Natural killer cell (primary cell): ENCODE measurements around the gene NCSTN. TPM values are rescaled to one million over a fixed set of nuclear protein-coding genes. Genes with fewer than 3 reads are reported as not detected.
A peak's percentile ranks its signal among the peaks of the same experiment; 100 is the strongest.

Source experiments
- ATAC-seq, 3 donors: fragments of 150-1000 bp in 2 of 3; fragments of 200-7000 bp in 1 of 3; cut with Tn5 transposase; 1 replicate in 1 of 3; 2 replicates in 2 of 3; pipeline ENCODE4 v1.10.0; 2021; ENCODE audit warnings: mild to moderate bottlenecking in 2 of 3, moderate library complexity in 2 of 3
- DNase-seq, 2 donors: peaks; one replicate each; pipeline versions ENCODE4 v3.0.0 to v3.0.0-alpha.2; 2013 to 2021; ENCODE audit warnings: mixed read lengths in 1 of 2
- H3K27ac ChIP-seq: one replicate; pipeline ENCODE4 v1.5.1; 2013; ENCODE audit warnings: mild to moderate bottlenecking, low read length
- H3K27me3 ChIP-seq: one replicate; pipeline ENCODE4 v1.6.1; 2013; ENCODE audit warnings: low read length; ENCODE audit not compliant: control insufficient read depth, insufficient read depth
- H3K36me3 ChIP-seq: one replicate; pipeline ENCODE4 v1.6.1; 2013; ENCODE audit warnings: low read length; ENCODE audit not compliant: control insufficient read depth, insufficient read depth
- H3K4me1 ChIP-seq: one replicate; pipeline ENCODE4 v1.6.1; 2013; ENCODE audit warnings: low read length; ENCODE audit not compliant: control insufficient read depth, insufficient read depth
- H3K4me3 ChIP-seq: one replicate; pipeline ENCODE4 v1.5.1; 2013; ENCODE audit warnings: low read length
- H3K9me3 ChIP-seq: one replicate; pipeline ENCODE4 v1.6.1; 2013; ENCODE audit warnings: low read length; ENCODE audit not compliant: control insufficient read depth, insufficient read depth
- H3K27ac Mint-ChIP-seq, 2 donors: one replicate each; pipeline ENCODE4 v1.8.0; 2022; ENCODE audit warnings: mild to moderate bottlenecking in 2 of 2, mixed read lengths in 2 of 2, moderate library complexity in 1 of 2
- H3K27me3 Mint-ChIP-seq, 2 donors: one replicate each; pipeline ENCODE4 v1.8.0; 2022; ENCODE audit warnings: low read depth in 2 of 2, mixed read lengths in 2 of 2
- H3K36me3 Mint-ChIP-seq: one replicate; pipeline ENCODE4 v1.8.0; 2022; ENCODE audit warnings: mixed read lengths
- H3K4me1 Mint-ChIP-seq, 2 donors: one replicate each; pipeline ENCODE4 v1.8.0; 2022; ENCODE audit warnings: mixed read lengths in 2 of 2
- H3K4me3 Mint-ChIP-seq: one replicate; pipeline ENCODE4 v1.8.0; 2022; ENCODE audit warnings: mild to moderate bottlenecking, moderate library complexity, mixed read lengths
- H3K9me3 Mint-ChIP-seq, 2 donors: one replicate each; pipeline ENCODE4 v1.8.0; 2022; ENCODE audit warnings: mixed read lengths in 2 of 2
- WGBS: methylation state at CpG from one replicate; pipeline ENCODE4 v1.1.7; 2013; ENCODE audit warnings: missing lambda C conversion rate; ENCODE audit not compliant: insufficient coverage; 5-methylcytosine and 5-hydroxymethylcytosine counted together
- intact Hi-C: fragments of 100-400 bp; cut with micrococcal nuclease; formaldehyde crosslinking; loops from one replicate; pipeline ENCODE4 v1.14.2; 2022
- total RNA-seq, 4 donors: library from RNA; stranded (reverse); fragments of 120-200 nt in 1 of 4; gene quantifications; one replicate each; pipeline versions ENCODE4 v1.2.3 to v1.2.4, GENCODE V29; 2013 to 2022
- TF ChIP-seq, protein P1 (sequence below): fragments of 200-600 bp; IDR thresholded peaks from one replicate; pipeline ENCODE4 v1.8.0; 2022; ENCODE audit warnings: antibody characterized with exemption

Gene NCSTN
- total RNA-seq, 3 donors from 2014 or later (not counting 1 experiment from before 2014, with no cell fraction given), result 104 to 140 (median 110) TPM

DNA sequence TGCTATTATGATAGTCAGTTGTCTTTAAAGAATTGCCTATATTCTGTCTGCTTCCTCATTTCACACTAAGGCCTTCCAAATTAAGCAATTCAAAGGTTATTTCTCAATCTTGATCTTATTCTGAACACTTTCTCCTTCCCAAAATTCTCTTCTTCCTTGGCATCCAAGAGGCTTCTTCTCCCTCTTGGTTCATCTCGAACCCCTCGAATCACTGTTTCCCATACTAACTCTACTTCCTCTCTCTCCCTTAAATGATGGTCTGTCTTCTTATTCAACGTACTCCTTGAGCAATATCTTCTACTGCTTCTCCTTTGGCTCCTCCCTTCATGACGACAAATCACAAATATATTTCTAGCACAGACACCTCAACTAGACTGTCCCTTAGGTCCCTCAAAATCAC is 4.6 kb upstream of the NCSTN start:
- Mint-ChIP-seq H3K36me3 (peaks cover 29% of the 10 kb centered on the region), H3K27me3 (no peaks in the 10 kb centered on the region), H3K4me3 (no peak overlapping the region), H3K9me3 (no peaks in the 10 kb centered on the region), H3K4me1 (peaks cover 35 to 44% of the 10 kb centered on the region in 2 donors), H3K27ac (peak overlapping the region; percentile 51 to 99)
- Histone ChIP-seq H3K4me3 (no peak overlapping the region), H3K36me3 (peaks cover 58% of the 10 kb centered on the region), H3K4me1 (peaks cover 7% of the 10 kb centered on the region), H3K9me3 (no peaks in the 10 kb centered on the region), H3K27me3 (no peaks in the 10 kb centered on the region), H3K27ac (no peak overlapping the region)
- TF ChIP-seq, protein P1, sequence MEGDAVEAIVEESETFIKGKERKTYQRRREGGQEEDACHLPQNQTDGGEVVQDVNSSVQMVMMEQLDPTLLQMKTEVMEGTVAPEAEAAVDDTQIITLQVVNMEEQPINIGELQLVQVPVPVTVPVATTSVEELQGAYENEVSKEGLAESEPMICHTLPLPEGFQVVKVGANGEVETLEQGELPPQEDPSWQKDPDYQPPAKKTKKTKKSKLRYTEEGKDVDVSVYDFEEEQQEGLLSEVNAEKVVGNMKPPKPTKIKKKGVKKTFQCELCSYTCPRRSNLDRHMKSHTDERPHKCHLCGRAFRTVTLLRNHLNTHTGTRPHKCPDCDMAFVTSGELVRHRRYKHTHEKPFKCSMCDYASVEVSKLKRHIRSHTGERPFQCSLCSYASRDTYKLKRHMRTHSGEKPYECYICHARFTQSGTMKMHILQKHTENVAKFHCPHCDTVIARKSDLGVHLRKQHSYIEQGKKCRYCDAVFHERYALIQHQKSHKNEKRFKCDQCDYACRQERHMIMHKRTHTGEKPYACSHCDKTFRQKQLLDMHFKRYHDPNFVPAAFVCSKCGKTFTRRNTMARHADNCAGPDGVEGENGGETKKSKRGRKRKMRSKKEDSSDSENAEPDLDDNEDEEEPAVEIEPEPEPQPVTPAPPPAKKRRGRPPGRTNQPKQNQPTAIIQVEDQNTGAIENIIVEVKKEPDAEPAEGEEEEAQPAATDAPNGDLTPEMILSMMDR, result no peak
- 88% methylated on average over 4 of the region's 4 CpGs for WGBS
- DNase-seq (no peak), ATAC-seq (no peak)
- intact Hi-C loops, result no loop called here

- Histone ChIP-seq H3K36me3 (peaks cover 48% of the 10 kb centered on the region), H3K27ac (no peak overlapping the region), H3K4me1 (peaks cover 10% of the 10 kb centered on the region), H3K9me3 (no peaks in the 10 kb centered on the region), H3K27me3 (no peaks in the 10 kb centered on the region), H3K4me3 (no peak overlapping the region)
- H3K4me3 Mint-ChIP-seq, result no peak overlapping the region
- intact Hi-C loops, result no loop called here
- H3K36me3 Mint-ChIP-seq, result peaks cover 26% of the 10 kb centered on the region
- DNase-seq, result no peak
- TF ChIP-seq, protein P1, result no peak
- H3K4me1 Mint-ChIP-seq, result peaks cover 45% of the 10 kb centered on the region in 2 donors
- no peak for ATAC-seq
- no peaks in the 10 kb centered on the region for H3K9me3 Mint-ChIP-seq
- H3K27me3 Mint-ChIP-seq, result no peaks in the 10 kb centered on the region
- WGBS, result 100% methylated on average over 3 of the region's 3 CpGs
- peak overlapping the region; percentile 51 to 99 for H3K27ac Mint-ChIP-seq
Measured at GRCh38 chr1:160340146-160340545, 3.0 kb upstream of the NCSTN start.

- intact Hi-C loops, result no loop called here
- ATAC-seq (no peak), DNase-seq (no peak)
- peaks cover 26% of the 10 kb centered on the region for H3K36me3 Mint-ChIP-seq
- peak overlapping the region; percentile 51 to 99 for H3K27ac Mint-ChIP-seq
- WGBS, result 91% methylated on average over 2 of the region's 2 CpGs
- H3K4me1 Mint-ChIP-seq, result peaks cover 45% of the 10 kb centered on the region in 2 donors
- Histone ChIP-seq H3K4me1 (peaks cover 10% of the 10 kb centered on the region), H3K9me3 (no peaks in the 10 kb centered on the region), H3K27ac (no peak overlapping the region), H3K27me3 (no peaks in the 10 kb centered on the region), H3K4me3 (no peak overlapping the region), H3K36me3 (peaks cover 48% of the 10 kb centered on the region)
- TF ChIP-seq, protein P1, result no peak
- H3K9me3 Mint-ChIP-seq, result no peaks in the 10 kb centered on the region
- no peaks in the 10 kb centered on the region for H3K27me3 Mint-ChIP-seq
- H3K4me3 Mint-ChIP-seq, result no peak overlapping the region
Measured at GRCh38 chr1:160340866-160341265, 2.3 kb upstream of the NCSTN start.

DNA sequence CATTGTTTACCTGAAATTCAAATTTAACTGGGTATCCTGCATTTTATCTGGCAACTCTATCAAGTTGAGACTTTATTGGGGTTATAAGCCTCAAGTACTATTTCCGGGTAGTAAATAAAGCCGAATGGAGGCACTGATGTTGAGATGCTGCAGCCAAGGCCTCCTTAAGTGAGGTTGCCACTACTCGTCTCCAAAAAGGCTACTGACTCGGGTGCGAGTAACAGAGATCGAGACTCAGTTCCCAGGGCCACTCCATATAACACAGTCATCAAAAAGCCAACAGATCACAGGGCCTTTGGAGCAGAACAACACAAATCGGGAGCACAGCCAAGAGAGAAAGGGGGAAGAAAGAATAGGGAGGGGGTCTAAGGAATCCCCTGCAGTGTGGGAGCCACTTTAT is 657 bp upstream of the NCSTN start:
- Histone ChIP-seq H3K36me3 (peaks cover 38% of the 10 kb centered on the region), H3K27ac (peak overlapping the region; percentile 93), H3K27me3 (no peaks in the 10 kb centered on the region), H3K9me3 (no peaks in the 10 kb centered on the region), H3K4me1 (peaks cover 16% of the 10 kb centered on the region), H3K4me3 (peak overlapping the region; percentile 89)
- H3K9me3 Mint-ChIP-seq, result no peaks in the 10 kb centered on the region
- H3K4me1 Mint-ChIP-seq, result peaks cover 45% of the 10 kb centered on the region in 2 donors
- intact Hi-C loops, result loop anchor here (2.0 kb wide), 1 partner anchor 264 kb away; no protein-coding TSS in a partner anchor
- peak overlapping the region; percentile 99 to 100 for H3K27ac Mint-ChIP-seq
- under 1% methylated on average over 7 of the region's 7 CpGs for WGBS
- TF ChIP-seq, protein P1, result no peak
- peak overlapping the region; percentile 100 for H3K4me3 Mint-ChIP-seq
- H3K36me3 Mint-ChIP-seq, result peaks cover 26% of the 10 kb centered on the region
- ATAC-seq (peak in 1 of 3 donors; percentile 2), DNase-seq (peak in 1 of 2 donors; percentile 48)
- H3K27me3 Mint-ChIP-seq, result no peaks in the 10 kb centered on the region
